Measurements from ENCODE around the gene APOC1. TPM values are rescaled to one million over a fixed set of nuclear protein-coding genes. Genes with fewer than 3 reads are reported as not detected.

Gene APOC1
- total RNA-seq, 1 experiment from 2014 or later, result 250 TPM

GRCh38 chr19:44954649-44955504 is 40.5 kb downstream of the APOC1 start, which contains the start of gene CLPTM1:
Gene CLPTM1, plus strand, starts transcription at chr19:44955380. Its CDS starts 16 bp downstream, at chr19:44955396.
- H3K4me3 Mint-ChIP-seq (ENCODE audit: unreplicated experiment), result peak within 1 kb of the TSS; percentile 99
- TSS peak; percentile 95 for BruUV-seq (replicated peaks)
- Histone ChIP-seq H3K36me3 (ENCODE audit: control insufficient read depth, insufficient read depth, low read length) (no peaks in the 10 kb centered on the region; the same call in 1 of the 2 replicates), H3K27me3 (replicated peaks; ENCODE audit: control insufficient read depth, insufficient read depth, low read length) (no peaks in the 10 kb centered on the region), H3K9me3 (no peaks in the 10 kb centered on the region), H3K4me1 (peaks cover 13% of the 10 kb centered on the region), H3K4me3 (ENCODE audit: low read depth, low read length) (peak within 1 kb of the TSS; percentile 93)
- peaks cover 23% of the 10 kb centered on the region for H3K36me3 Mint-ChIP-seq (ENCODE audit: insufficient read depth, unreplicated experiment)
- TF ChIP-seq CTCF (IDR thresholded peaks at IDR 0.05; ENCODE audit: insufficient read depth in 1 of 2, low read depth in 1 of 2, low read length in 1 of 2, severe bottlenecking in 1 of 2, unreplicated experiment in 1 of 2), result no peak
- no peaks in the 10 kb centered on the region for H3K27me3 Mint-ChIP-seq (ENCODE audit: insufficient read depth, unreplicated experiment)
- DNase-seq, result peak; percentile 97 to 98
- H3K9me3 Mint-ChIP-seq (ENCODE audit: unreplicated experiment), result no peaks in the 10 kb centered on the region
- peaks cover 16% of the 10 kb centered on the region for H3K4me1 Mint-ChIP-seq (ENCODE audit: low read depth, unreplicated experiment)
- CTCF ChIA-PET, result interaction anchor here (1.0 kb wide), 2 partner anchors 49 to 51 kb away, joined by 3 read pairs; partner anchors contain the start of gene APOE
- intact Hi-C loops (cut with micrococcal nuclease; ENCODE audit: unreplicated experiment), result loop anchor here (1.0 to 5.0 kb wide), 3 partner anchors 48 to 108 kb away; partner anchors contain the start of gene NECTIN2
- POLR2A ChIA-PET, result interaction anchor here (0.6 to 1.0 kb wide), 8 partner anchors 20 to 343 kb away, joined by 3 to 35 read pairs (median 3); partner anchors contain the start of gene CLASRP
- H3K27ac Mint-ChIP-seq (ENCODE audit: unreplicated experiment), result peak within 1 kb of the TSS; percentile 98

- no peak for DNase-seq
- Histone ChIP-seq H3K36me3 (ENCODE audit: control insufficient read depth, insufficient read depth, low read length) (peaks cover 2% of the 10 kb centered on the region; the same call in 1 of the 2 replicates), H3K9me3 (no peaks in the 10 kb centered on the region), H3K27me3 (replicated peaks; ENCODE audit: control insufficient read depth, insufficient read depth, low read length) (no peaks in the 10 kb centered on the region), H3K4me3 (ENCODE audit: low read depth, low read length) (peak overlapping the region; percentile 93), H3K4me1 (peaks cover 13% of the 10 kb centered on the region)
- TF ChIP-seq CTCF (IDR thresholded peaks at IDR 0.05; ENCODE audit: insufficient read depth in 1 of 2, low read depth in 1 of 2, low read length in 1 of 2, severe bottlenecking in 1 of 2, unreplicated experiment in 1 of 2), result no peak
- Mint-ChIP-seq H3K4me1 (ENCODE audit: low read depth, unreplicated experiment) (peaks cover 16% of the 10 kb centered on the region), H3K9me3 (ENCODE audit: unreplicated experiment) (no peaks in the 10 kb centered on the region), H3K27ac (ENCODE audit: unreplicated experiment) (peak overlapping the region; percentile 98), H3K27me3 (ENCODE audit: insufficient read depth, unreplicated experiment) (no peaks in the 10 kb centered on the region), H3K36me3 (ENCODE audit: insufficient read depth, unreplicated experiment) (peaks cover 28% of the 10 kb centered on the region), H3K4me3 (ENCODE audit: unreplicated experiment) (peak overlapping the region; percentile 99)
- CTCF ChIA-PET, result interaction anchor here (1.1 kb wide), 1 partner anchor 50 kb away, joined by 4 read pairs; the partner anchor contains the start of gene APOE
- intact Hi-C loops (cut with micrococcal nuclease; ENCODE audit: unreplicated experiment), result loop anchor here (1.0 to 2.0 kb wide), 2 partner anchors 47 to 104 kb away; no protein-coding TSS in a partner anchor
- BruUV-seq (replicated peaks), result TSS peak; percentile 43
- POLR2A ChIA-PET, result interaction anchor here (0.6 kb wide), 1 partner anchor 110 kb away, joined by 3 read pairs; no protein-coding TSS in a partner anchor
Measured at GRCh38 chr19:44955505-44956439, 41.4 kb downstream of the APOC1 start.

Measured in Caco-2 (cell line).